GM13977 (cell line): Measurements from ENCODE around the gene USP1.

ENCODE experiments used
- DNase-seq: peaks from one replicate; pipeline ENCODE4 v3.0.0; 2012; ENCODE audit warnings: low spot score
- CTCF ChIP-seq: IDR thresholded peaks from 2 replicates; pipeline ENCODE4 v1.5.1; 2012; ENCODE audit warnings: mild to moderate bottlenecking, control low read depth; ENCODE audit not compliant: insufficient read depth; ENCODE audit errors: extremely low read depth, missing control alignments
- in situ Hi-C: fragments of 300-500 bp; cut with MboI; formaldehyde crosslinking; loops from one replicate; pipeline ENCODE4 v1.12.0; 2022; ENCODE audit warnings: low sequenced_read_pairs, low pct_unique_long_range_greater_than_20kb, mixed read lengths, inconsistent platforms; ENCODE audit not compliant: unreplicated experiment

Gene USP1

GRCh38 chr1:62439652-62440371, 3.0 kb downstream of the USP1 start:
- peak; percentile 56 for DNase-seq
- in situ Hi-C loops = no loop called here
- no peak for TF ChIP-seq CTCF

- in situ Hi-C loops = no loop called here
These were observed 7.9 kb downstream of the USP1 start for GRCh38 chr1:62444701-62445100.

GRCh38 chr1:62448221-62448933, 11.5 kb downstream of the USP1 start:
- no peak for TF ChIP-seq CTCF
- no peak for DNase-seq
- in situ Hi-C loops = no loop called here

More at GRCh38 chr1:62444701-62445100, 7.9 kb downstream of the USP1 start:
- DNase-seq = no peak
- TF ChIP-seq CTCF = no peak

GRCh38 chr1:62450301-62450700, 13.5 kb downstream of the USP1 start:
- in situ Hi-C loops = no loop called here
- no peak for TF ChIP-seq CTCF
- DNase-seq = no peak

- TF ChIP-seq CTCF = no peak
- no peak for DNase-seq
- in situ Hi-C loops = no loop called here
These were observed 16.1 kb downstream of the USP1 start for GRCh38 chr1:62452951-62453350.

- no peak for TF ChIP-seq CTCF
- no peak for DNase-seq
- in situ Hi-C loops = no loop called here
These were observed 21.1 kb downstream of the USP1 start for GRCh38 chr1:62457955-62458354.
